PC-3 (cell line): ENCODE measurements around the gene INPP5F. TPM values are rescaled to one million over a fixed set of nuclear protein-coding genes. Genes with fewer than 3 reads are reported as not detected.

Experiments used
- ATAC-seq: fragments of 200-7000 bp; cut with Tn5 transposase; 2 replicates; pipeline ENCODE4 v1.9.1; 2020; ENCODE audit warnings: mild to moderate bottlenecking, moderate library complexity
- BruUV-seq: library from RNA; stranded (reverse); fragments of 400-500 nt; replicated peaks from 2 replicates; lab custom pipeline; 2021; lab: Mats Ljungman, UMichigan
- CTCF ChIA-PET: fragments of 300-600 bp; sonication (Branson Sonifier 250); formaldehyde crosslinking; loops from one replicate; lab custom pipeline; 2022; ENCODE audit warnings: antibody characterized with exemption; lab: Charles Lee
- POLR2A ChIA-PET: fragments of 300-600 bp; sonication (Branson Sonifier 250); formaldehyde crosslinking; loops from one replicate; lab custom pipeline; 2022; ENCODE audit warnings: antibody characterized with exemption; ENCODE audit not compliant: unreplicated experiment; lab: Charles Lee
- DNase-seq: peaks from one replicate; pipeline ENCODE4 v3.0.0-alpha.2; 2015
- H2AFZ ChIP-seq: fragments of 300-600 bp; sonication (generic); 2 replicates; pipeline ENCODE4 v1.6.0; 2016; ENCODE audit warnings: antibody characterized with exemption, low read length
- H3F3A ChIP-seq: fragments of 300-600 bp; sonication (generic); one replicate; pipeline ENCODE4 v1.6.0; 2017; ENCODE audit warnings: antibody characterized with exemption, low read length, control low read depth, mild to moderate bottlenecking; ENCODE audit not compliant: unreplicated experiment
- H3K27ac ChIP-seq: fragments of 300-600 bp; sonication (generic); 2 replicates; pipeline ENCODE4 v1.5.1; 2016; ENCODE audit warnings: mild to moderate bottlenecking, low read length
- H3K27me3 ChIP-seq: fragments of 300-600 bp; sonication (generic); 2 replicates; pipeline ENCODE4 v1.6.1; 2016; ENCODE audit warnings: low read length, mixed read lengths
- H3K36me3 ChIP-seq: fragments of 300-600 bp; sonication (generic); 2 replicates; pipeline ENCODE4 v1.6.1; 2016; ENCODE audit warnings: low read depth, mixed run types, low read length, mixed read lengths
- H3K4me1 ChIP-seq: fragments of 300-600 bp; sonication (generic); 2 replicates; pipeline ENCODE4 v1.5.1; 2016; ENCODE audit warnings: low read length; ENCODE audit not compliant: insufficient read depth
- H3K4me2 ChIP-seq: fragments of 300-600 bp; sonication (generic); 2 replicates; pipeline ENCODE4 v1.6.0; 2016; ENCODE audit warnings: low read length
- H3K4me3 ChIP-seq: fragments of 300-600 bp; sonication (generic); 2 replicates; pipeline ENCODE4 v1.5.1; 2016; ENCODE audit warnings: mild to moderate bottlenecking, low read length, mixed read lengths
- H3K79me2 ChIP-seq: fragments of 300-600 bp; sonication (generic); 2 replicates; pipeline ENCODE4 v1.6.1; 2017; ENCODE audit warnings: low read length, mixed read lengths
- H3K9ac ChIP-seq: fragments of 300-600 bp; sonication (generic); 2 replicates; pipeline ENCODE4 v1.6.0; 2016; ENCODE audit warnings: mild to moderate bottlenecking, low read length
- H3K9me2 ChIP-seq: fragments of 300-600 bp; sonication (generic); replicated peaks from 2 replicates; pipeline ENCODE4 v1.6.1; 2016; ENCODE audit warnings: mixed run types, low read length, mixed read lengths
- H3K9me3 ChIP-seq: fragments of 300-600 bp; sonication (generic); 2 replicates; pipeline ENCODE4 v1.6.1; 2016; ENCODE audit warnings: low read length, mixed read lengths
- H4K20me1 ChIP-seq: fragments of 300-600 bp; sonication (generic); 2 replicates; pipeline ENCODE4 v1.6.1; 2016; ENCODE audit warnings: low read length, mixed read lengths
- CTCF ChIP-seq: fragments of 300-600 bp; sonication (generic); conservative IDR thresholded peaks from 2 replicates; pipeline ENCODE4 v1.5.1; 2017; ENCODE audit warnings: antibody characterized with exemption, low read depth, mild to moderate bottlenecking, low read length
- EZH2 ChIP-seq: fragments of 300-600 bp; sonication (generic); IDR thresholded peaks from one replicate; pipeline ENCODE4 v1.6.1; 2017; ENCODE audit warnings: antibody characterized with exemption, mild to moderate bottlenecking, low read length; ENCODE audit not compliant: unreplicated experiment
- EZH2phosphoT487 ChIP-seq: fragments of 300-600 bp; sonication (generic); IDR thresholded peaks from 2 replicates; pipeline ENCODE4 v1.6.1; 2018; ENCODE audit warnings: mild to moderate bottlenecking, antibody characterized with exemption, low read length, borderline replicate concordance
- intact Hi-C: fragments of 100-400 bp; cut with micrococcal nuclease; formaldehyde crosslinking; loops from 2 replicates; pipeline ENCODE4 v1.9.0; 2023
- total RNA-seq: library from RNA; depleted of rRNA; stranded (reverse); fragments of >200 nt; gene quantifications from 2 replicates; pipeline ENCODE4 v1.2.3, GENCODE V29; 2014

Gene INPP5F
- total RNA-seq, 1 experiment from 2014 or later = 8.2 TPM

GRCh38 chr10:119811122-119811521, 85.3 kb downstream of the INPP5F start:
- no TSS peak for BruUV-seq
- no peak overlapping the region for H3K4me2 ChIP-seq
- H3F3A ChIP-seq = no peaks in the 10 kb centered on the region
- no peak overlapping the region for H3K4me3 ChIP-seq
- no peak overlapping the region for H3K27ac ChIP-seq
- H3K9me3 ChIP-seq = no peaks in the 10 kb centered on the region
- H3K36me3 ChIP-seq = no peaks in the 10 kb centered on the region
- ChIA-PET POLR2A (no interaction called here), CTCF (no interaction called here)
- no peak overlapping the region for H3K9ac ChIP-seq
- H3K9me2 ChIP-seq = no peaks in the 10 kb centered on the region
- no peaks in the 10 kb centered on the region for H4K20me1 ChIP-seq
- H3K27me3 ChIP-seq = no peaks in the 10 kb centered on the region
- no peaks in the 10 kb centered on the region for H3K79me2 ChIP-seq
- DNase-seq (no peak), ATAC-seq (no peak)
- TF ChIP-seq EZH2 (no peak), EZH2phosphoT487 (no peak), CTCF (no peak)
- H3K4me1 ChIP-seq = no peaks in the 10 kb centered on the region
- intact Hi-C loops = no loop called here
- H2AFZ ChIP-seq = no peak overlapping the region

GRCh38 chr10:119812684-119813083, 86.8 kb downstream of the INPP5F start:
- Histone ChIP-seq H3K9me3 (no peaks in the 10 kb centered on the region), H3K27me3 (no peaks in the 10 kb centered on the region), H3K9me2 (no peaks in the 10 kb centered on the region), H3F3A (no peaks in the 10 kb centered on the region), H3K4me3 (no peak overlapping the region), H3K79me2 (no peaks in the 10 kb centered on the region), H3K36me3 (no peaks in the 10 kb centered on the region), H3K9ac (no peak overlapping the region), H4K20me1 (no peaks in the 10 kb centered on the region), H3K27ac (no peak overlapping the region), H3K4me1 (no peaks in the 10 kb centered on the region), H2AFZ (no peak overlapping the region), H3K4me2 (no peak overlapping the region)
- DNase-seq = no peak
- ATAC-seq = no peak
- TF ChIP-seq EZH2 = no peak
- no peak for TF ChIP-seq CTCF
- TF ChIP-seq EZH2phosphoT487 = no peak
- intact Hi-C loops = no loop called here
- POLR2A ChIA-PET = no interaction called here
- BruUV-seq = no TSS peak
- CTCF ChIA-PET = no interaction called here

- Histone ChIP-seq H3K4me1 (no peaks in the 10 kb centered on the region), H3K27me3 (no peaks in the 10 kb centered on the region), H3F3A (no peaks in the 10 kb centered on the region), H3K36me3 (no peaks in the 10 kb centered on the region), H2AFZ (no peak overlapping the region), H3K9ac (no peak overlapping the region), H3K4me3 (no peak overlapping the region), H3K9me2 (no peaks in the 10 kb centered on the region), H3K27ac (no peak overlapping the region), H3K79me2 (no peaks in the 10 kb centered on the region), H3K4me2 (no peak overlapping the region), H4K20me1 (no peaks in the 10 kb centered on the region), H3K9me3 (no peaks in the 10 kb centered on the region)
- intact Hi-C loops = no loop called here
- ATAC-seq = no peak
- DNase-seq = no peak
- CTCF ChIA-PET = no interaction called here
- POLR2A ChIA-PET = no interaction called here
- BruUV-seq = no TSS peak
- no peak for TF ChIP-seq EZH2
- TF ChIP-seq EZH2phosphoT487 = no peak
- TF ChIP-seq CTCF = no peak
Measured at GRCh38 chr10:119815671-119816070, 89.8 kb downstream of the INPP5F start.
